Stimulated activated CD8-positive, alpha-beta memory T cell treated with anti-CD3 and anti-CD28 coated beads, Interleukin-15, amount 100 ng/mL, for 48 hours (primary cell): ENCODE results near the gene OR51T1.
"Not testable (repeated sequence)": the region's sequence is repeated elsewhere in the genome, so short reads cannot be mapped to it uniquely, and the experiment has no call there.

Source experiments
- DNase-seq, 2 donors: peaks; one replicate each; pipeline ENCODE4 v3.0.0-alpha.2; 2020; ENCODE audit warnings: low read depth in 2 of 2

The OR51T1 gene, protein sequence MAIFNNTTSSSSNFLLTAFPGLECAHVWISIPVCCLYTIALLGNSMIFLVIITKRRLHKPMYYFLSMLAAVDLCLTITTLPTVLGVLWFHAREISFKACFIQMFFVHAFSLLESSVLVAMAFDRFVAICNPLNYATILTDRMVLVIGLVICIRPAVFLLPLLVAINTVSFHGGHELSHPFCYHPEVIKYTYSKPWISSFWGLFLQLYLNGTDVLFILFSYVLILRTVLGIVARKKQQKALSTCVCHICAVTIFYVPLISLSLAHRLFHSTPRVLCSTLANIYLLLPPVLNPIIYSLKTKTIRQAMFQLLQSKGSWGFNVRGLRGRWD

GRCh38 chr11:4881860-4882500, at the start of gene OR51T1:
TSS of gene OR51T1 (plus strand) at chr11:4881900. CDS start at chr11:4881900, 0 bp downstream.
- no peak for DNase-seq

DNA sequence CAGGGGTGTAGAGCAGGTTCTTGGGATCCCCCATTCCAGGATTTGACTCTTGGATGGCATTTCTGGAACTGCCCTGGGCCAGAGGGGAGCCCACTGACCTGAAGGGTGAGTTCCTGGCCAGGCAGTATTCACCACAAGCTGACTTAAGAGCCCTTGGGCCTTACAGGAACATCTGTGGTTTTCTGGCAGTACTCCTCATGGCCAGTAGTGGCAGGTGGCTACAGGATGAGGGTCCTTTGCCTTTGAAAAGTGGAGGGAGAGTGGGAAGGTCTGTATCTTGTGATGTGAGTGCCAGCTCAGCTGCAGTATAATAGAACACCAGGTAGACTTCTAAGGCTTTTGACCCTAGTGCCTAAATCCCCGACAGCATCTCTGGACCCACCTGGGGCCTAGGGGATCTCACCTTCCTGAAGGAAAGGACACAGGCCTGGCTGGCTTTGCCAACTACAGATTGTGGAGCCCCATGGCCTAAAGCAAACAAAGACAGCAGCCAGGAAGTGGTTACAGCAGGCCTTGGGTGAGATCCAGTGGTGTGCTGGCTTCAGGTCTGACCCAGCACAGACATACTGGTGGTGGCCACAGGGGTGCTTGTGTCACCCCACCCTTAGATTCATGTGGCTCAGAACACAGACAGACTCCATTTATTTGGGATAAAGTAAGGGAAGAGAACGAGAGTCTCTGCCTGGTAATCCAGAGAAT, 41.7 kb upstream of the OR51T1 start:
- no peak for DNase-seq

DNA sequence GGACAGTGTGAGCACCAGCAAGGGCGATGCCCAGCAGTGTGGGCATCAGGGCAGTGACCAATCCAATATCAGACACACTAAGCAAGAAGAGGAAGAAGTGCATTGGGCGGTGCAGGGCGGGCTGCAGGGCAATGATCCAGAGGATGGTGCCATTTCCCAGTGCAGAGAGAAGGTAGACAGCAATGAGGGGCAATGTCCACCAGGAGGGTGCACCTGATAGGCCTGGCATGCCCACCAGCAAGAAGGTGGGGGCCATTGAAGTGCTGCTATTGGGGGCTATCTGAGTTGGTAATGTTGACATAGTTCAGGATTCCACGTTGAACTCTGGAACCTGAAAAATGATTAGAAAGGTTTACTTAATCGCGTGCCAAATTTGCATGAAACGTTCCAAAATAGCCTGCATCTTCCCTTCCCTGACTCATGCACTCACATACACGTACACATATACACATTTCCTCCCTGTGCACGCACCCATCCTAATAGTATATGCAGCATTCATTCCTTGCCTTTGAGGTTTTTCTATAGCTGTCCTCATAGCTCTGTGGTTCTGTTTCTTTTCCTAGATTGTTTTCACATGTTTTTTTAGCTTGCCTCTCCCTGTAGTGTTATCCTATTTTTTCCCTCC, 32.7 kb upstream of the OR51T1 start, which contains the start of gene OR51S1:
OR51S1 (minus strand) TSS at position 301 of the 625 bp plus-strand sequence; CDS start at position 301, 0 bp downstream.
- DNase-seq: no peak

DNA sequence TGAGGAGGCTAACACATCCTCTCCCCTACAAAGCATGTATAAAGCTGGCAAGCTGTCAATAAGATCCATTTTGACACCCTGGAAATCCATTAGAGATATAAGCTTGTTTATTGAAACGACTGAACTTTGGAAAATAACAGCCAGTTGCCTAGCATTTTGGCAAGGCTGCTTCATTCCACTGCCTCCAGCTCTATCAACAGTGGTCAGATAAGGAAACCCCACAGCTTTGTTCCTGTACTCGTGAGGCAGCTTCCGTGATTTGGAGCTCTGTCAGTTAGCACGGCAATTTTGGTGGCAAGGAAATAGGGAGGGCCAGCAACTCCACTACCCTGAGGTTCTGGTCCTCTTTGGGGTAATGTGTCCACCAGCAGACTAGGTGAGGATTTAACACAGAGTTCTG, 30.7 kb upstream of the OR51T1 start:
- DNase-seq: no peak

GRCh38 chr11:4854286-4854685, 27.4 kb upstream of the OR51T1 start:
- not testable (repeated sequence) for DNase-seq

GRCh38 chr11:4862447-4863236, 19.1 kb upstream of the OR51T1 start:
- no peak for DNase-seq

DNA sequence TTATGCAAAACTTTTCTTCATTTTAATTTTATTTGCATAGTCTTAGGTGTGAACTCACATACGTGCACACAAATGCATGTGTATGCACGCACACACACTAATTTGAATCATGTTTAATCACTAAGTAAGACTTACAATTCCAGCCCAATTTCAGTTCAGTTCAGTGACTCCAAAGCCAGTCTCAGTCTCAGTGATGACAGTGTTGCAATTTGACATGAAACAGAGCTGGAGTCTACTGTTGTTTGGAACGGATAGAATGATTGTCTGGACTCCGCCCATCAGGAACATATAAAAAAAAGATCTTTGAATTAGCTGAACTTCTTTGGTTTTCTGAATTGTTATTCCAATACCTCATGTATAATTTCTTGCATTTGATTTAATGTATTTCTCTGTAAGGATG, 17.8 kb upstream of the OR51T1 start:
- no peak for DNase-seq

- DNase-seq: no peak
Measured at GRCh38 chr11:4865855-4866254, 15.8 kb upstream of the OR51T1 start.

- DNase-seq: no peak
Measured at GRCh38 chr11:4881188-4881587, 512 bp upstream of the OR51T1 start.

- DNase-seq: no peak
Measured at GRCh38 chr11:4882543-4882942, 843 bp downstream of the OR51T1 start.

- DNase-seq: no peak
Measured at GRCh38 chr11:4884361-4884760, 2.7 kb downstream of the OR51T1 start.

DNA sequence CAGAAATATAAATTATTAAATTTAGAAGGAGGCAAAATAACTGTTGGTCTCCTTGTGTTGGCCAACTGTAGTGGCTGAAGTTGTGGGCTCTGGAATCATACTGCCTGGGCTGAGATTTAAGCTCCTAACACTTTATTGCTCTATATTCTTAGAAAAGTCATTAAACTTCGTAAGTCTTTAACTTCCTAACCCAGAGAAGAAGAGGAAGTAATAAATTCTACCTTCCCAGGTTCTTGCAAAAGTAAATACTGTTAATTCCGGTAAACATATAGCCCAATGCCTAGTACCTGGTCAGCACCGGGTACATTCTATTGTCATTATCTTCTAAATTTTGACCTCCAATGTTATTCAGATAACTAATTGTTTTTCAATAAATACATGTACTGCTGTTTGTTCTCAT, 4.5 kb downstream of the OR51T1 start:
- DNase-seq: no peak

- no peak for DNase-seq
Measured at GRCh38 chr11:4887591-4887990, 5.9 kb downstream of the OR51T1 start.

DNA sequence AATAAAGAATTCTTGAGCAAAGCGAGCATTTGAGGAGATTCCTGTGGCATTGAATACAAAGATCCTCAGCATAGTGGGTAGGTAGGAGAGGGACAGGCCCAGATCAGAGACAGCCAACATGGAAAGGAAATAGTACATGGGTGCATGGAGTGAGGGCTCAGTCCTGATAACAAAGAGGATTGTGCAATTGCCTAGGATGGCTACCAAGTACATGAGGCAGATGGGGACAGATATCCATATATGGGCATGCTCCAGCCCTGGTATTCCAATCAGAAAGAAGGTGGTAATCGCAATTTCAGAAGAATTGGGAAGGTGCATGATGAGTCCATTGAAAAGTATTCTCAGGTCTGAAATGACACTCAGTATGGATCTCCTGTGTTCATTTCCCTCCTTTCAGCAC, 8.6 kb downstream of the OR51T1 start:
- DNase-seq: no peak

- no peak for DNase-seq
Measured at GRCh38 chr11:4891996-4892640, 10.4 kb downstream of the OR51T1 start.

- DNase-seq: no peak
Measured at GRCh38 chr11:4903484-4903883, 21.8 kb downstream of the OR51T1 start, which contains the start of gene OR51A7. TSS of gene OR51A7 (plus strand) at chr11:4903783. CDS start at chr11:4907370, 3,587 bp downstream.

DNA sequence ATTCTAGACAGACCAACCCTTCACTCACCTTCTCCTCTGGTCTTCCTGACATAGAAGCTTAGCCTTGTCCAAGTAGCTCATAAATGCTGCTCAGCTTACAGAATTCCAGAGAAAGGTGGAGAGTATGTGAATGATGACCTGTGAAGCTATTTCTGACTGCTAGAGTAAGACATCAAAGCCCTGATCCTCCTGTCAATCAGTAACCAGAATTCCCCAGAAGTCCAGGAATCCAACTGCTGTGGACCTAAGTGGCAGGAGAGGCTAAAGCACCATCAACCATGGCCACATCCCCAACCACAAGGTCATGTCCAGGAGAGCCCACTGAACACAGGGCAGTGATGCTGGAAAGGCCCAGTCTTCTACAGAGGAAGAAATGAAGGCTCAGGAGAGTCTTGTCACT, 34.9 kb downstream of the OR51T1 start:
- DNase-seq: no peak

GRCh38 chr11:4919250-4919649, 37.5 kb downstream of the OR51T1 start, which contains the start of gene OR51G2:
TSS of gene OR51G2 (minus strand) at chr11:4919350. CDS start at chr11:4915663, 3,687 bp downstream.
- no peak for DNase-seq

DNA sequence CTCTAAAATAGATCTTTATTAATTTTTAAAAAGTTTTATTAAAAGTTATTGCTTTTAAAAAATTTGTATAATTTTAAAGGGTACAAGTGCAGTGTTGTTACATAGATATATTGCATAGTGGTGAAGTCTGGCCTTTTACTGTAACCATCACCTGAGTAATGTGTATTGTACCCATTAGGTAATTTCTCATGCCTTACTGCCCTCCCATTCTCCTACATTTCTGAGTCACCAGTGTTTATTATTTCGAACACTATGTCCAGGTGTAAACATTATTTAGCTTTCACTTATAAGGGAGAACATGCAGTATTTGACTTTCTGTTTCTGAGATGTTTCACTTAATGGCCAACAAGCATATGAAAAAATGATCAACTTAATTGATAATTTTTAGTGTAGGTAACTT, 40.1 kb downstream of the OR51T1 start:
- DNase-seq: no peak

DNA sequence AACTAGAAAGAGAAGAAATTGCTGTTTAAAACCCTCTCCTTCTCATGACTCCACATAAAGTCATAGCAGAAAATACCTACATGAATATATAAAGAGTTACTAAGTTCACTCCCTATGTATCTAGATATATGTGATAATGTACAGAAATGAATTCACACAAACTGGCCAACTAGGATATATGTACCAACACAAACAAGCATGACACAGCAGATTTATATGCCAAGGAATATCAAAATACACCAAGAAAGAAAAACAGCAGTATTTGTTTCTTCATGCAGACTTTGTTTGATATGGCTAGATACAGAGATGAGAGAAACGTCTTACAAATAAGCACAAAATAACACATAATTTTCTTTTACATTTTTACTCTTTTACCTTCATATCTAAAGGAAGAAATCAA, 40.6 kb downstream of the OR51T1 start:
- no peak for DNase-seq

GRCh38 chr11:4924239-4924638, 42.5 kb downstream of the OR51T1 start, which contains the start of gene OR51G1:
TSS of gene OR51G1 (minus strand) at chr11:4924339. CDS start at chr11:4924339, 0 bp downstream.
- no peak for DNase-seq
